GM18505 (cell line): Measurements from ENCODE around the gene GPR37L1.
"Not testable (repeated sequence)": the region's sequence is repeated elsewhere in the genome, so short reads cannot be mapped to it uniquely, and the experiment has no call there.

Experiments used
- ATAC-seq: cut with Tn5 transposase; IDR thresholded peaks from one replicate; pipeline ENCODE4 v1.9.1; 2021; ENCODE audit not compliant: unreplicated experiment
- POLR2A ChIP-seq: IDR thresholded peaks from 4 replicates; pipeline ENCODE4 v1.6.1; 2011; ENCODE audit warnings: borderline replicate concordance; ENCODE audit not compliant: insufficient read depth, insufficient read length; ENCODE audit errors: extremely low read depth

GPR37L1 gene

GRCh38 chr1:202093858-202094257 is 28.9 kb upstream of the GPR37L1 start:
- ATAC-seq = no peak
- TF ChIP-seq POLR2A = no peak

GRCh38 chr1:202101184-202101583 is 21.5 kb upstream of the GPR37L1 start:
- TF ChIP-seq POLR2A = no peak

GRCh38 chr1:202104073-202104472 is 18.6 kb upstream of the GPR37L1 start:
- no peak for ATAC-seq

More at GRCh38 chr1:202101184-202101583, 21.5 kb upstream of the GPR37L1 start:
- ATAC-seq = no peak

GRCh38 chr1:202105571-202106339 is 17.0 kb upstream of the GPR37L1 start:
- no peak for ATAC-seq
- no peak for TF ChIP-seq POLR2A

More at GRCh38 chr1:202104073-202104472, 18.6 kb upstream of the GPR37L1 start:
- TF ChIP-seq POLR2A = no peak

- ATAC-seq = no peak
- TF ChIP-seq POLR2A = no peak
Measured at GRCh38 chr1:202106340-202107254, 16.1 kb upstream of the GPR37L1 start.

- no peak for TF ChIP-seq POLR2A
- no peak for ATAC-seq
Measured at GRCh38 chr1:202107321-202107761, 15.4 kb upstream of the GPR37L1 start.

GRCh38 chr1:202107801-202108731 is 14.7 kb upstream of the GPR37L1 start:
- TF ChIP-seq POLR2A = no peak
- ATAC-seq = no peak

- TF ChIP-seq POLR2A = no peak
- no peak for ATAC-seq
Measured at GRCh38 chr1:202110977-202111376, 11.7 kb upstream of the GPR37L1 start.

GRCh38 chr1:202111589-202111988 is 11.1 kb upstream of the GPR37L1 start:
- not testable (repeated sequence) for ATAC-seq

- no peak for TF ChIP-seq POLR2A
- no peak for ATAC-seq
Measured at GRCh38 chr1:202112859-202113689, 9.6 kb upstream of the GPR37L1 start.

GRCh38 chr1:202113690-202114300 is 8.9 kb upstream of the GPR37L1 start:
- TF ChIP-seq POLR2A = no peak
- ATAC-seq = no peak

- no peak for ATAC-seq
- no peak for TF ChIP-seq POLR2A
Measured at GRCh38 chr1:202116287-202116686, 6.4 kb upstream of the GPR37L1 start.
